HepG2 (cell line): ENCODE data around the gene CAPN3. TPM values are rescaled to one million over a fixed set of nuclear protein-coding genes. Genes with fewer than 3 reads are reported as not detected.
A peak's percentile ranks its signal among the peaks of the same experiment; 100 is the strongest.

Experiments
- BRD4 ChIP-seq: sonication (generic); formaldehyde crosslinking; IDR thresholded peaks from 2 replicates; pipeline ENCODE4 v1.4.0; 2020; ENCODE audit warnings: missing genetic modification reagents
- CHD4 ChIP-seq: fragments of 200-600 bp; sonication (generic); IDR thresholded peaks from 2 replicates; pipeline ENCODE4 v1.7.0; 2017; ENCODE audit warnings: mild to moderate bottlenecking, low read length, borderline replicate concordance
- EEA1 ChIP-seq: sonication (generic); formaldehyde crosslinking; IDR thresholded peaks from 2 replicates; pipeline ENCODE4 v1.5.1; 2020; ENCODE audit warnings: mild to moderate bottlenecking, missing genetic modification reagents, borderline replicate concordance
- GATAD1 ChIP-seq: IDR thresholded peaks from 2 replicates; pipeline ENCODE4 v1.6.1; 2016; ENCODE audit warnings: missing genetic modification reagents, missing compliant biosample characterization
- HDAC2 ChIP-seq: sonication (generic); formaldehyde crosslinking; IDR thresholded peaks from 2 replicates; pipeline ENCODE4 v1.4.0; 2020; ENCODE audit warnings: missing genetic modification reagents
- HIVEP1 ChIP-seq: sonication (generic); formaldehyde crosslinking; IDR thresholded peaks from 2 replicates; pipeline ENCODE4 v1.4.0; 2020; ENCODE audit warnings: mild to moderate bottlenecking, missing genetic modification reagents
- HOXA3 ChIP-seq: sonication (generic); formaldehyde crosslinking; IDR thresholded peaks from 2 replicates; pipeline ENCODE4 v1.5.0; 2020; ENCODE audit warnings: missing genetic modification reagents
- JUND ChIP-seq: sonication (generic); formaldehyde crosslinking; IDR thresholded peaks from 2 replicates; pipeline ENCODE4 v1.8.0; 2022; ENCODE audit warnings: mild to moderate bottlenecking, missing genetic modification reagents
- KDM2A ChIP-seq: sonication (generic); formaldehyde crosslinking; IDR thresholded peaks from 2 replicates; pipeline ENCODE4 v1.4.0; 2020; ENCODE audit warnings: low read depth, missing genetic modification reagents, borderline replicate concordance
- POGK ChIP-seq: sonication (generic); formaldehyde crosslinking; conservative IDR thresholded peaks from 2 replicates; pipeline ENCODE4 v1.8.0; 2022; ENCODE audit warnings: mild to moderate bottlenecking, moderate library complexity, missing genetic modification reagents
- PRMT3 ChIP-seq: sonication (generic); formaldehyde crosslinking; IDR thresholded peaks from 2 replicates; pipeline ENCODE4 v1.8.1; 2022; ENCODE audit warnings: low read depth, mild to moderate bottlenecking, moderate library complexity, missing genetic modification reagents, borderline replicate concordance
- RARG ChIP-seq: sonication (generic); formaldehyde crosslinking; IDR thresholded peaks from 2 replicates; pipeline ENCODE4 v1.4.0; 2020; ENCODE audit warnings: low read depth, mild to moderate bottlenecking, missing genetic modification reagents
- TCF7L2 ChIP-seq: IDR thresholded peaks from 2 replicates; pipeline ENCODE4 v1.6.1; 2011; ENCODE audit warnings: mild to moderate bottlenecking, low read depth, low read length, moderate library complexity
- ZEB1 ChIP-seq: IDR thresholded peaks from 2 replicates; pipeline ENCODE4 v1.6.1; 2012; ENCODE audit warnings: mild to moderate bottlenecking, low read depth, inconsistent platforms; ENCODE audit not compliant: insufficient replicate concordance
- ZMYM4 ChIP-seq: sonication (generic); formaldehyde crosslinking; IDR thresholded peaks from 2 replicates; pipeline ENCODE4 v1.8.1; 2023; ENCODE audit warnings: mild to moderate bottlenecking, missing genetic modification reagents
- ZNF124 ChIP-seq: sonication (generic); formaldehyde crosslinking; IDR thresholded peaks from 2 replicates; pipeline ENCODE4 v1.4.0; 2020; ENCODE audit warnings: missing genetic modification reagents
- ZNF34 ChIP-seq: sonication (generic); formaldehyde crosslinking; IDR thresholded peaks from 2 replicates; pipeline ENCODE4 v1.4.0; 2020; ENCODE audit warnings: mild to moderate bottlenecking, missing genetic modification reagents, borderline replicate concordance
- ZNF501 ChIP-seq: sonication (generic); formaldehyde crosslinking; IDR thresholded peaks from 2 replicates; pipeline ENCODE4 v1.5.1; 2020; ENCODE audit warnings: mild to moderate bottlenecking, moderate library complexity, missing genetic modification reagents
- ZNF574 ChIP-seq: sonication (generic); formaldehyde crosslinking; IDR thresholded peaks from 2 replicates; pipeline ENCODE4 v1.4.0; 2020; ENCODE audit warnings: missing genetic modification reagents
- ZNF678 ChIP-seq: sonication (generic); formaldehyde crosslinking; IDR thresholded peaks from 2 replicates; pipeline ENCODE4 v1.4.0; 2020; ENCODE audit warnings: mild to moderate bottlenecking, missing genetic modification reagents
- ZNF687 ChIP-seq: sonication (generic); formaldehyde crosslinking; IDR thresholded peaks from 2 replicates; pipeline ENCODE4 v1.5.1; 2020; ENCODE audit warnings: mild to moderate bottlenecking, missing genetic modification reagents, moderate library complexity
- polyA plus RNA-seq, 8 experiments: library from polyadenylated mRNA; depleted of rRNA in 3 of 8; stranded (reverse) in 7 of 8; unstranded in 1 of 8; fragments of >200 nt; fragmentation: Illumina TruSeq in 4 of 8; extraction: Trizol in 4 of 8; gene quantifications; 2 replicates each; pipeline versions ENCODE4 v1.2.1 to v1.2.3, GENCODE V29; 2011 to 2016; ENCODE audit warnings: low read depth in 4 of 8, missing spikeins in 1 of 8, mixed read lengths in 1 of 8; ENCODE audit not compliant: insufficient read depth in 1 of 8
- total RNA-seq, 5 experiments: library from RNA; depleted of rRNA; stranded (reverse); fragments of >200 nt; fragmentation: Illumina TruSeq; extraction: Trizol; gene quantifications; 2 replicates each; pipeline ENCODE4 v1.2.3, GENCODE V29; 2016; ENCODE audit warnings: low read depth in 1 of 5

The CAPN3 gene
- total and polyA plus RNA-seq, 2 of the 13 experiments (the other 11 are each of a cell fraction or from before 2014, with no cell fraction given) = 1.3 to 4.6 TPM

DNA sequence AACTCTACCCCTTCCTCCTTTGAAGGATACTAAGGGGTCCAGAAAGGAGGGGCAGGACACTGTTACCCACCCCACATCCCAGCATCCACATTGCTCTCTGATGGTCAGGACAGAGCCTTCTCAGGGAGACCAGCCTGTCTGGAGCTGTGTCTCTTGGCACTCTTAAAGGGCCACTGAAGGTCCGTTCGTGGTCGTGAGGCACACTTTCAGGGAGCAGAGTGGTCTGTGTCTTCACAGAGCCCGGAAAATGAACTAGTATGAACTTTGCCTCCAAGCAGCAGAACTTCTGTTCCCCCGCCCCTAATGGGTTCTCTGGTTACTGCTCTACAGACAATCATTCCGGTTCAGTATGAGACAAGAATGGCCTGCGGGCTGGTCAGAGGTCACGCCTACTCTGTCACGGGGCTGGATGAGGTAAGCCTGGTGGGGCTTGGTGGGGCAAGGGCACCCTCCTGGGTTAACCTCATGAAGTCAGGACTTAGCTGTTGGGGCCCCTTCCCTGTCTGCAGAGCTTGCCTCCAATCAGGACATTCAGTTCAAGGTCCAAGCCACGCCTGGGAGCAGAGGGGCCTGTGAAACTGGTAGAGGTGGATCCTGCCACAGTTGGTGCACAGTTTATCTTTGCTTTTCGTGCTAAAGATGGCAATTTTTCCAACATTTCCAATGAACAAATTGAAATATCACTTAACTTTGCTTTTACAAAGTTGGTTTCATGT lies 33.2 kb downstream of the CAPN3 start (continued):
- TF ChIP-seq TCF7L2 = no peak
- TF ChIP-seq CHD4 = no peak
- peak; percentile 10; the same call in 1 of the 2 replicates for TF ChIP-seq BRD4 (CRISPR knock-in tag)
- peak; percentile 93 for TF ChIP-seq POGK
- TF ChIP-seq PRMT3 = no peak
- peak; percentile 68; the same call in 1 of the 2 replicates for TF ChIP-seq ZNF501 (CRISPR knock-in tag)
- no peak for TF ChIP-seq GATAD1 (CRISPR knock-in tag)
- TF ChIP-seq ZNF34 (CRISPR knock-in tag) = no peak
- peak; percentile 94 for TF ChIP-seq ZNF687 (CRISPR knock-in tag)
- TF ChIP-seq ZNF678 = no peak
- peak; percentile 85 for TF ChIP-seq HDAC2 (CRISPR knock-in tag)
- TF ChIP-seq ZEB1 = no peak
- peak; percentile 92 for TF ChIP-seq HOXA3
- TF ChIP-seq HIVEP1 (CRISPR knock-in tag) = peak; percentile 46
- TF ChIP-seq ZNF124 (CRISPR knock-in tag) = peak; percentile 43
- peak; percentile 93 for TF ChIP-seq ZMYM4 (CRISPR knock-in tag)
- TF ChIP-seq KDM2A (CRISPR knock-in tag) = peak; percentile 38; the same call in 1 of the 2 replicates
- peak; percentile 82 for TF ChIP-seq ZNF574 (CRISPR knock-in tag)
- TF ChIP-seq JUND (CRISPR knock-in tag) = peak; percentile 90
- TF ChIP-seq RARG = no peak
- no peak for TF ChIP-seq EEA1 (CRISPR knock-in tag)
